ELR (cell line): ENCODE measurements around the gene CCL5.

Experiments used
- DNase-seq: peaks from one replicate; pipeline ENCODE4 v3.0.0-alpha.2; 2015; ENCODE audit warnings: low read depth

Gene CCL5

GRCh38 chr17:35879773-35880654 is at the start of gene CCL5:
CCL5 (minus strand) TSS chr17:35880360.
- DNase-seq: peak; percentile 48

GRCh38 chr17:35927714-35928113 is 47.6 kb upstream of the CCL5 start:
- no peak for DNase-seq

DNA sequence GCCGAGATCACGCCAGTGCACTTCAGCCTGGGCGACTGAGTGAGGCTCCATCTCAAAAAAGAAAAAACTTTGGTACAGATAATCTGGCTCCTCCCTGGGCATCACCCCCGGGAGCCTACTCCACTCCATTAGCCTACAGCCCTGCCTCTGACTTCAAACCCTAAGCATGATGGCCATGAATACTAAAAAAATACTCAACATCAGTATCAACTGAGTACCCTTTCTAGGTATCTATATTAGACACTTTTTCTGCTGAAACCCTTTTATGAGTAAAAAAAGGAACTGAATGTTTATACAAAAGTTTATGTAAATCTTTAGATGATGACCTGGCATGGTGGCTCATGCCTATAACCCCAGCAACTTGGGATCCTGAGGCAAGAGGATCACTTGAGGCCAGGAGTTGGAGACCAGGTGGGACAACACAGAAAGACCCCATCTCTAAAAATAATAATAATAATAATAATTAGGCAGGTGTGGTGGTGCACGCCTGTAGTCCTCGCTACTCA is 43.5 kb upstream of the CCL5 start:
- DNase-seq: no peak

DNA sequence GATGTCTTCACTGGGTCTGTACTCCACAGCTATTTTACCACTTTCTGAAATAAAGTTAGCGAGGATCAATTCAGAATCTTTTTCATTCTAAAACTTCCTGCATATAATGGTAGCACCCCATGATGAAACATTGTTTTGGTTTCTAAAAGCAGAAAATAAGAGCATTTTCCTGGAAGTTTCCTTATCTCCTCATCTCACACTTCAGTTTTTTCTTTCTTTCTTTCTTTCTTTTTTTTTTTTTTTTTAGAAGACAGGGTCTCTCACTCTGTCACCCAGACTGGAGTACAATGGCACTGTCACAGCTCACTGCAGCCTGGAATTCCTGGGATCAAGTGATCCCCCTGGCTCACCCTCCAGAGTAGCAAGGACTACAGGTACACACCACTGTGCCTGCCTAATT is 40.1 kb upstream of the CCL5 start:
- DNase-seq: no peak

GRCh38 chr17:35918665-35919064 is 38.5 kb upstream of the CCL5 start:
- no peak for DNase-seq

DNA sequence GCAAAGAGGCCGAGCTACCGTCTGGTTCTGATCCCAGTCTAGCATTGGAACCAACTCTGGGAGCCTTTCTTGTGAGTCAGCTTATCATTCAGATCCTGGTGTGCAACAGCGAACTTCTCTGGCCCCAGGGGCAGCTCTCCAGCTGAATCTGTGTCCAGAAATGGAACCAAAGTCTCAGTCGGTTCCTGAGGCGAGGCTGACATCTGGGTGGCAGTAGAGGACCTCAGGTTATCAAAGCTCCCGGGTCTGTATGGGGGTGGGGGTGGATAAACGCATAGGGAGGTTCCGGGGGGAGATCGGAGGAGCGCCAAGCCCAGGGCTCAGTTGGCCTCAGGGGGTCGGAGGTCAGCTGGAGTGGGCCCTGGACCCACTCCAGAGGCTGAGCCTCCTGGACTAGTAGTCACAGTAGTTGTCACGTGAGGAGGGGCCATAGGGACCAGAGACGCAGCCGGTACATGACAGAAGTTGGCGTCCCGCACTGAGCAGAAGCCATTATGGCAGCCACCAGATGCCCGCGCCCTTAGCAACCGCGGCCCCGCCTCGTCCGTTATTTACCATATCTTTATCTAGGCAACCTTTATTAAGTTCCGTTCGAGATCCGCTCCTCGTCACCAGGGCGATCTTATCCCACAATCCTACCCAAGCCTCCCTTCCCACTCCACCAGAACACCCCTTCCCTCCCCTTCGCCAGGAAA is 37.5 kb upstream of the CCL5 start:
- no peak for DNase-seq

DNA sequence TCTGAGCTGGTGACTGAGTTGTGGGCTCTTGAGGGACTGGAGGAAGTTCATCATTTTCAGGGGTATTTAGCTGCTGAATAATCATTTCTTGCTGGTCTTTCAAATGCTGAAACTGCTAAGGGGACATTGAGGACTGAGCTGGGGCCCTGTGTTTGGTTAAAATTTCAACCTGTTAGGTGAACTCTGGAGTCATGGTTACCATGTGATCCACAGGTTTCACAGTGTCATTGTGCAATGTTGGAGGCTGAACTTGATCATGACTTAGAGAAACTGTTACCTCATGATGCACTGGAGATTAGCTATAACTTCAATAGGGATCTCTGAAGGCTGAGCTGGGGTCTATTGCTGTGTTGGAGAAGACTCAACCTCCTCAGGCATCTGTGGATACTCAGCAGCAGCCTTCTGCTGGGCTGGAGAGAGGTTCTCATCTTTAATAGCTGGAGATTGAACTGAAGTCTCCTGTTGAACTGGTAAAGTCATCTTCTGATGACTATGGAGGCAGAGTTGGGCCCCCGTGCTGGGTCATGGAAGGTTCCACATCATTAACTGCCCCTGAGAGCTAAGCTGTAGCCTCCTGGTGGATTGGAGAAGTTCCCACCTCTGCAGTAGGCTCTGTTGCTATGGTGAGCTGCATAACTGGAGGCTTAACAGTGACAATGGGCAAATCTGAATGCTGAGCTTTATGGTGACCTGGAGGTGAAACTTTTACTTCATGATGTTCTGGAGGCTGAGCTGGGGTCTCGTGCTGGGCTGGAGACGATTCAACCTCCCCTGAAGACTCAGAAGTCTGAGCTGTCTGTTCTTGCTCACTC is 35.2 kb upstream of the CCL5 start:
- no peak for DNase-seq

DNA sequence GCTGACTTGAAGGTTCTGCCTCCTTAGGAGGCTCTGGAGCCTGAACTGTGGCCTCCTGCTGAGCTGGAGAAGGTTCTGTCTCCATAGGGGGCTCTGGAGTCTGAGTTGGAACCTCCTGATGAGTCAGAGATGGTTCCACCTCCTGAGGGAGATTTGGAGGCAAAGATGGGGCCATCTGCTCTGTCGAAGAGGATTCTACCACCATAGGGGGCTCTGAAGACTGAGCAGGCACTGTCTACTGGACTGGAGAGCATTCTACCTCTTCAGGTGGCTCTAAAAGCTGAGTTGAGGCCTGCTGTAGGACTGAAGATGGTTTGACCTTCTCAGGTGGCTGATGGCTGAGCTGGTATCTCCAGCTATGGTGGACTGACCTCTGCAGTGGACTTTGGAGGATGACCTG is 34.2 kb upstream of the CCL5 start:
- DNase-seq: no peak

GRCh38 chr17:35913609-35914008 is 33.4 kb upstream of the CCL5 start:
- no peak for DNase-seq

- DNase-seq: no peak
These were observed 32.8 kb upstream of the CCL5 start for GRCh38 chr17:35912942-35913341.

DNA sequence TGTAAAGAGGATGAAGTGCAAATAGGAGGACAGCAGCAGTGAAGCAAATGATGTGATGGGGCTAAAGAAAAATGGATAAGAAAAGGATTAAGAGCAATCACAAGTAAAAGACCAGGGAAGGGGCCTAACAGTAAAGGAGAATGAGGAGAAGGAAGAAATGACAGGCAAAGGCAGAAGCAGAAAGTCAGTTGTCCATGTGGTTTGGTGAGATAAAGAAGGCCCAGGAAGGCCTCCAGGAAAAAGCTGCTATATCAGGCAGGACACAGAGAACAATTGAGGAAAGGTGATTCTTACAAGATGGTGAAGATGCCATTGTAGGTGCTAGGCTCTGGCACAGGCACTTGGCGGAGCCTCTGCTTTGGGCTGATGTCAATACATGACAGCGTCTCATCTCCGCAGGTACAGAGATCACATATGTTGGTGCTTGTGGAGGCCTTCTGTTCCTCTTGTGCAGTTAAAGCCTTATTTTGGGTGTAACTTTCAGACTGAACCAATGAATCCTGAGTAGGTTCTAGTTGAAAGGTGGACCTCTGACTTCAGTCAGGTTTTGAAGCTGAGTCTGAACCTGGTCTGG is 32.3 kb upstream of the CCL5 start:
- DNase-seq: no peak

- no peak for DNase-seq
These were observed 29.2 kb upstream of the CCL5 start for GRCh38 chr17:35909408-35909807.

DNA sequence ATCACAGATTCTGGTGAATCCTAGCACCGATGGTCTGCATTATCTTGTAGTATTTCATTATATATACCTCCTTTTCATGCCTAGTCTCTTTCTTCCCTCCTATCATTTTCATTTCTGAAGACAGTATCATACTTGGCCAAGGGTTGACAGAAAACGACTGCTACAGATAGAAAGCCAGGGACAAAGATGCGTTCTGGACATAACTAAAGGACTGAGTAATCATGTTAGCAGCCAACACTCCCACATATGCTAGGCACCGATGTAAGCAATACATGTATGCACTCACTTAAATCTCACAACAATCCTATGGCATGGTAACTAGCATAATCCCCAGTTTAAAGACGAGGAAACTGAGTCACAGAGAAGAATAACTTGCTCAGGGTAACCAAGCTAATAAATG is 27.5 kb upstream of the CCL5 start:
- no peak for DNase-seq

- no peak for DNase-seq
These were observed 26.9 kb upstream of the CCL5 start for GRCh38 chr17:35906926-35907637.

DNA sequence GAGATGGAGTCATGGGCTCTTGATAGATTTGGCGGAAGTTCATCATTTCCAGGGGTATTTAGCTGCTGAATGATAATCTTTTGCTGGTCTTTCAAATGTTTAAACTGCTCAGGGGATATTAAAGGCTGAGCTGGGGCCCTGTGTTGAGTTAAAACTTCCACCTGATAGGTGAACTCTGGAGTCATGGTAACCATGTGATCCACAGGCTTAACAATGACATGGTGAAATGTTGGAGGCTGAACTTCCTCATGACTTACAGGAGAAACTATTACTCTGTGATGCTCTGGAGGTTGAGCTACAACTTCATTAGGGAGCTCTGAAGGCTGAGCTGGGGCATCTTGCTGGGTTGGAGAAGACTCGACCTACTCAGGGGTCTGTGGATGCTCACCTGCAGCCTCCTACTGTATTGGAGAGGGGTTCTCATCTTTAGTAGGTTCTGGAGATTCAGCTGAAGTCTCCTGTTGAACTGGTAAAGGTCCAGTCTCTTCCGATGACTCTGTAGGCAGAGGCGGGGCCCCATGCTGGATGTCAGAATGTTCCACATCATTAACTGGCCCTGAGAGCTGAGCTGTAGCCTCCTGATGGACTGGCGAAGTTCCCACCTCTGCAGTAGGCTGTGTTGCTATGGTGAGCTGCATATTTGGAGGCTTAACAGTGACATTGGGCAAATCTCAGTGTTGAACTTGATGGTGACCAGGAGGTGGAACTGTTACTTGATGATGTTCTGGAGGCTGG is 26.2 kb upstream of the CCL5 start:
- DNase-seq: no peak

DNA sequence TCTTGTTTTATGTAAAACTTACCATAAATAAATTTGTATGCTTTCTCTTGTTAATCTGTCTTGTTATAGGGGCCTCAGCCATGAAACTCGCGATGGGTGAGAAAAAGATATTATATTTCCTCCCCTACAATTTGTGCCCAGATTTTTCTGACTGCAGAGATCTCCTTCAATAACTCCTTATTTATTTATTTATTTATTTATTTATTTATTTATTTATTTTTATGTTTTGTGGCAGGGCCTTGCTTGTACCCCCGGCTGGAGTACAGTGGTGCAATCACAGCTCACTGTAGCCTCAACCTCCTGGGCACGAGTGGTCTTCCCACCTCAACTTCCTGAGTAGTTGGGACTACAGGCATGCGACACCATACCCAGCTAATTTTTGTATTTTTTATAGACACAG is 23.3 kb upstream of the CCL5 start:
- DNase-seq: no peak

DNA sequence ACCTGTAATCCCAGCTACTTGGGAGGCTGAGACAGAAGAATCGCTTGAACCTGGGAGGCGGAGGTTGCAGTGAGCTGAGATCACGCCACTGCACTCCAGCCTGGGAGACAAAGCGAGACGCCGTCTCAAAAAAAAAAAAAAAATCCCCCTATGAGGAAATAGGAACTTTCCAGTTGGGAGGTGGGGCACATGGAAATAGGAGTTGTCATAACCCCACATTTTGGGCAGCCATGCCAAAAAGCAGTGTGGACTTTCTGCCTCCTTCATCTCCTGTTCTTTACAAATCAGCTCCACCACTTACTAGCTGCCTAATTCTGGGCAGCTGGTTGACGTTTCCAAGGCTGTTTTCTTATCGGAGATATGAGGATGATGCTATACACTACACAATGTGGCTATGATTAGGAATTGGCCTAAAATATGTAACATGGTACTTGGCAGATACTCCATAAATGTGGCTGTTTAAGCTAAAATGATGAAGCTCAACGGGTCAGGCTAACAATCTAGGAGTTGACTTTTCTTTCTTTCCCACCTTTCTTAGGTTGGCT is 21.5 kb upstream of the CCL5 start:
- no peak for DNase-seq

GRCh38 chr17:35900708-35901480 is 20.7 kb upstream of the CCL5 start:
- peak; percentile 32 for DNase-seq

DNA sequence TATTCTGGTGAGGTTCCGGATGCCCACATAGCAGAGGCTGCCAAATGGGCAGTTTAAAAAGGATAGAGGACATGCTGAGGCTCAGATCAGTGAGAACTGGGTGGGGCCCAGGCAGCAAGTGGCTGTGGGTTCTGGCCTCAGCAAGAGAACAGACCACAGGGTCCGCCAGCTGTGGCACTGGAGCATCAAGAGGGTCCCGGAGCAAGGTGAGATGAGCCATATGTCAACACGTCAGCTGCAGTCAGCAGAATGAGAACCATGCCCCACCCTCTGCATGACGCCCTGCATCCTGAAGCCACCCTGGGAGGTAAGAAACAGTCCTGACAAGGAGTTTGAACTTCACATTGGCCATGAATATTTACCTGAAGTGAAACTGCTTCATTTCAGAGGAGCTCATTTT is 20.1 kb upstream of the CCL5 start:
- DNase-seq: no peak
